A549 (cell line): Measurements from ENCODE around the gene NYAP2. TPM values are rescaled to one million over a fixed set of nuclear protein-coding genes. Genes with fewer than 3 reads are reported as not detected.

Source experiments
- ATAC-seq, 2 experiments: fragments of 200-7000 bp in 1 of 2; fragments of >200 bp in 1 of 2; cut with Nextera tagmentation in 1 of 2; cut with Tn5 transposase in 1 of 2; 3 replicates each; pipeline versions ENCODE4 v1.8.0 to v1.9.1; 2018 to 2020; ENCODE audit warnings: mild to moderate bottlenecking in 1 of 2, moderate library complexity in 1 of 2
- CTCF ChIA-PET: fragments of 300-600 bp; sonication (Branson Sonifier 250); formaldehyde crosslinking; extraction: SDS; loops from one replicate; lab custom pipeline; 2021; ENCODE audit warnings: antibody characterized with exemption, inconsistent platforms; lab: Yijun Ruan, JAX
- POLR2A ChIA-PET: fragments of 350-600 bp; formaldehyde crosslinking; extraction: SDS; loops from one replicate; lab custom pipeline; 2021; ENCODE audit warnings: antibody characterized with exemption, inconsistent platforms; lab: Yijun Ruan, JAX
- DNase-seq, 2 experiments: peaks; one replicate each; pipeline versions ENCODE4 v3.0.0 to v3.0.0-alpha.2; 2011 to 2016; ENCODE audit warnings: low read depth in 1 of 2, low spot score in 1 of 2
- FAIRE-seq: peaks from 2 replicates; lab custom pipeline; 2011; peaks lifted over from hg19 to GRCh38; lab: Jason Lieb, UNC
- H3K27ac ChIP-seq, 2 experiments: fragments of >200 bp; sonication (Bioruptor Twin); formaldehyde crosslinking; 3 replicates each; pipeline ENCODE4 v1.5.1; 2016 to 2017
- H3K4me1 ChIP-seq: fragments of >200 bp; sonication (Bioruptor Twin); formaldehyde crosslinking; 3 replicates; pipeline ENCODE4 v1.6.1; 2016
- H3K4me2 ChIP-seq: fragments of >200 bp; sonication (Bioruptor Twin); formaldehyde crosslinking; 3 replicates; pipeline ENCODE4 v1.6.1; 2016
- H3K4me3 ChIP-seq: fragments of >200 bp; sonication (Bioruptor Twin); formaldehyde crosslinking; 3 replicates; pipeline ENCODE4 v1.5.1; 2016
- H3K9me3 ChIP-seq: fragments of >200 bp; sonication (Bioruptor Twin); formaldehyde crosslinking; 3 replicates; pipeline ENCODE4 v1.6.1; 2016
- BCL3 ChIP-seq: fragments of >200 bp; sonication (Bioruptor Twin); formaldehyde crosslinking; IDR thresholded peaks from 3 replicates; pipeline ENCODE4 v1.6.1; 2016
- CEBPB ChIP-seq, 2 experiments: fragments of >200 bp in 1 of 2; sonication (Bioruptor Twin) in 1 of 2; formaldehyde crosslinking in 1 of 2; IDR thresholded peaks; 2 replicates each; pipeline ENCODE4 v1.6.1; 2012 to 2016
- EHF ChIP-seq: fragments of 250-450 bp; sonication (Bioruptor Pico); IDR thresholded peaks from 2 replicates; pipeline ENCODE4 v1.5.0; 2020; ENCODE audit warnings: mild to moderate bottlenecking
- EHMT2 ChIP-seq: fragments of 200-600 bp; sonication (generic); IDR thresholded peaks from 2 replicates; pipeline ENCODE4 v1.6.1; 2016; ENCODE audit warnings: antibody characterized with exemption, low read depth, mild to moderate bottlenecking, moderate library complexity
- EP300 ChIP-seq, 2 experiments: fragments of >200 bp; sonication (Bioruptor Twin); formaldehyde crosslinking; IDR thresholded peaks; 2 replicates in 1 of 2; 3 replicates in 1 of 2; pipeline ENCODE4 v1.6.1; 2016 to 2017
- ESRRA ChIP-seq: fragments of 150-350 bp; IDR thresholded peaks from 2 replicates; pipeline ENCODE4 v1.6.1; 2014; ENCODE audit warnings: mild to moderate bottlenecking, low read length, borderline replicate concordance
- FOXS1 ChIP-seq: fragments of 250-450 bp; sonication (Bioruptor Pico); IDR thresholded peaks from 2 replicates; pipeline ENCODE4 v1.5.0; 2020; ENCODE audit warnings: mild to moderate bottlenecking, moderate library complexity
- JUN ChIP-seq, 2 experiments: fragments of >200 bp; sonication (Bioruptor Twin); formaldehyde crosslinking; IDR thresholded peaks; 2 replicates in 1 of 2; 3 replicates in 1 of 2; pipeline ENCODE4 v1.6.1; 2016 to 2017
- KDM1A ChIP-seq: fragments of 200-600 bp; sonication (generic); IDR thresholded peaks from 2 replicates; pipeline ENCODE4 v1.6.1; 2016; ENCODE audit warnings: low read depth, mild to moderate bottlenecking
- KDM5A ChIP-seq: fragments of 200-600 bp; sonication (generic); IDR thresholded peaks from 2 replicates; pipeline ENCODE4 v1.6.1; 2016; ENCODE audit warnings: antibody characterized with exemption, mild to moderate bottlenecking
- POLR2AphosphoS2 ChIP-seq: conservative IDR thresholded peaks from 2 replicates; pipeline ENCODE4 v1.6.1; 2012; ENCODE audit warnings: low read length, improper control_type of control experiment, inconsistent platforms
- RARB ChIP-seq: fragments of 250-450 bp; sonication (Bioruptor Pico); IDR thresholded peaks from 2 replicates; pipeline ENCODE4 v1.8.0; 2021; ENCODE audit warnings: mild to moderate bottlenecking, moderate library complexity
- RCOR1 ChIP-seq: fragments of 150-350 bp; IDR thresholded peaks from 2 replicates; pipeline ENCODE4 v1.6.1; 2014; ENCODE audit warnings: antibody characterized with exemption, low read length, low read depth
- SMC3 ChIP-seq: fragments of >200 bp; sonication (Bioruptor Twin); formaldehyde crosslinking; IDR thresholded peaks from 3 replicates; pipeline ENCODE4 v1.6.1; 2018; ENCODE audit warnings: inconsistent platforms
- SREBF2 ChIP-seq: fragments of 450-650 bp; IDR thresholded peaks from 2 replicates; pipeline ENCODE4 v1.6.1; 2014; ENCODE audit warnings: mild to moderate bottlenecking, moderate library complexity
- TFCP2L1 ChIP-seq: fragments of 250-450 bp; sonication (Bioruptor Pico); IDR thresholded peaks from 2 replicates; pipeline ENCODE4 v1.5.0; 2021; ENCODE audit warnings: mild to moderate bottlenecking
- ZFP36 ChIP-seq: fragments of 450-650 bp; IDR thresholded peaks from 2 replicates; pipeline ENCODE4 v1.6.1; 2014; ENCODE audit warnings: borderline replicate concordance; ENCODE audit not compliant: partially characterized antibody
- ZNF302 ChIP-seq: fragments of 250-450 bp; sonication (Bioruptor Pico); IDR thresholded peaks from 2 replicates; pipeline ENCODE4 v1.9.0; 2021; ENCODE audit warnings: inconsistent platforms, mild to moderate bottlenecking, moderate library complexity
- WGBS: methylation state at CpG from one replicate; pipeline ENCODE4 v1.1.6; 2017; ENCODE audit errors: missing lambda C conversion rate; 5-methylcytosine and 5-hydroxymethylcytosine counted together
- polyA plus RNA-seq, 4 experiments: library from polyadenylated mRNA; depleted of rRNA in 3 of 4; stranded (reverse); fragments of >200 nt; fragmentation: RNase III in 1 of 4; extraction: RNeasy Plus Mini Kit Qiagen cat#74134 plus additional on column Dnase treatment in 1 of 4; gene quantifications; 2 replicates in 3 of 4; 3 replicates in 1 of 4; pipeline ENCODE4 v1.2.3, GENCODE V29; 2011 to 2017
- TF ChIP-seq, protein P1 (sequence below): fragments of 250-450 bp; sonication (Bioruptor Pico); IDR thresholded peaks from 2 replicates; pipeline ENCODE4 v1.5.0; 2021; ENCODE audit warnings: mild to moderate bottlenecking, moderate library complexity, borderline replicate concordance
- TF ChIP-seq, protein P2 (sequence below): fragments of 150-350 bp; IDR thresholded peaks from 2 replicates; pipeline ENCODE4 v1.6.1; 2014; ENCODE audit warnings: low read depth, mild to moderate bottlenecking, low read length
- TF ChIP-seq, protein P3 (sequence below): fragments of 450-650 bp; IDR thresholded peaks from 2 replicates; pipeline ENCODE4 v1.6.1; 2014; ENCODE audit warnings: antibody characterized with exemption

NYAP2 gene
- polyA plus RNA-seq, 2 of the 4 experiments (the other 2 are of a cell fraction) = 0.01 TPM; not detected in 1

GRCh38 chr2:225463449-225463848 is 63.9 kb downstream of the NYAP2 start (continued):
- TF ChIP-seq, protein P1, sequence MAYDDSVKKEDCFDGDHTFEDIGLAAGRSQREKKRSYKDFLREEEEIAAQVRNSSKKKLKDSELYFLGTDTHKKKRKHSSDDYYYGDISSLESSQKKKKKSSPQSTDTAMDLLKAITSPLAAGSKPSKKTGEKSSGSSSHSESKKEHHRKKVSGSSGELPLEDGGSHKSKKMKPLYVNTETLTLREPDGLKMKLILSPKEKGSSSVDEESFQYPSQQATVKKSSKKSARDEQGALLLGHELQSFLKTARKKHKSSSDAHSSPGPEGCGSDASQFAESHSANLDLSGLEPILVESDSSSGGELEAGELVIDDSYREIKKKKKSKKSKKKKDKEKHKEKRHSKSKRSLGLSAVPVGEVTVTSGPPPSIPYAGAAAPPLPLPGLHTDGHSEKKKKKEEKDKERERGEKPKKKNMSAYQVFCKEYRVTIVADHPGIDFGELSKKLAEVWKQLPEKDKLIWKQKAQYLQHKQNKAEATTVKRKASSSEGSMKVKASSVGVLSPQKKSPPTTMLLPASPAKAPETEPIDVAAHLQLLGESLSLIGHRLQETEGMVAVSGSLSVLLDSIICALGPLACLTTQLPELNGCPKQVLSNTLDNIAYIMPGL (CRISPR knock-in tag) = no peak
- no peak for TF ChIP-seq FOXS1 (CRISPR knock-in tag)
- no peak for TF ChIP-seq RARB
- no peak for TF ChIP-seq KDM5A
- no peak for TF ChIP-seq EHMT2

- no peak for DNase-seq
Measured at GRCh38 chr2:225464346-225465025, 65.0 kb downstream of the NYAP2 start.

GRCh38 chr2:225465827-225466226 is 66.3 kb downstream of the NYAP2 start:
- no peak for ATAC-seq
- WGBS = 92% methylated on average over 4 of the region's 4 CpGs

More at GRCh38 chr2:225464346-225465025, 65.0 kb downstream of the NYAP2 start:
- no peak for TF ChIP-seq CEBPB (IDR thresholded peaks at IDR 0.05)
- no peak for TF ChIP-seq ZNF302
- no peak for TF ChIP-seq BCL3
- no peak for TF ChIP-seq SMC3
- no peak for TF ChIP-seq RCOR1
- ChIA-PET CTCF (interaction anchor here (0.5 to 0.8 kb wide), 2 partner anchors 8 to 52 kb away, joined by 3 read pairs; no protein-coding TSS in a partner anchor), POLR2A (no interaction called here)
- no peak overlapping the region for H3K4me2 ChIP-seq
- no peaks in the 10 kb centered on the region for H3K4me1 ChIP-seq
- ATAC-seq = no peak
- no peak overlapping the region for H3K27ac ChIP-seq
- no peak overlapping the region for H3K4me3 ChIP-seq
- 65% methylated on average over 10 of the region's 10 CpGs for WGBS
- FAIRE-seq = no peak
- H3K9me3 ChIP-seq = no peaks in the 10 kb centered on the region

GRCh38 chr2:225466891-225467604 is 67.5 kb downstream of the NYAP2 start:
- Histone ChIP-seq H3K9me3 (no peaks in the 10 kb centered on the region), H3K27ac (no peak overlapping the region), H3K4me2 (no peak overlapping the region), H3K4me1 (peaks cover 13% of the 10 kb centered on the region), H3K4me3 (no peak overlapping the region)
- CTCF ChIA-PET = no interaction called here
- WGBS = 87% methylated on average over 9 of the region's 9 CpGs
- ATAC-seq (no peak), FAIRE-seq (no peak), DNase-seq (no peak)
- POLR2A ChIA-PET = no interaction called here
- TF ChIP-seq EHF = no peak
- no peak for TF ChIP-seq EP300 (IDR thresholded peaks at IDR 0.05)
- no peak for TF ChIP-seq KDM1A
- TF ChIP-seq, protein P2, sequence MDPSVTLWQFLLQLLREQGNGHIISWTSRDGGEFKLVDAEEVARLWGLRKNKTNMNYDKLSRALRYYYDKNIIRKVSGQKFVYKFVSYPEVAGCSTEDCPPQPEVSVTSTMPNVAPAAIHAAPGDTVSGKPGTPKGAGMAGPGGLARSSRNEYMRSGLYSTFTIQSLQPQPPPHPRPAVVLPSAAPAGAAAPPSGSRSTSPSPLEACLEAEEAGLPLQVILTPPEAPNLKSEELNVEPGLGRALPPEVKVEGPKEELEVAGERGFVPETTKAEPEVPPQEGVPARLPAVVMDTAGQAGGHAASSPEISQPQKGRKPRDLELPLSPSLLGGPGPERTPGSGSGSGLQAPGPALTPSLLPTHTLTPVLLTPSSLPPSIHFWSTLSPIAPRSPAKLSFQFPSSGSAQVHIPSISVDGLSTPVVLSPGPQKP = no peak
- no peak for TF ChIP-seq ESRRA
- no peak for TF ChIP-seq SREBF2
- no peak for TF ChIP-seq BCL3

More at GRCh38 chr2:225465827-225466226, 66.3 kb downstream of the NYAP2 start:
- CTCF ChIA-PET = no interaction called here
- no peak for DNase-seq
- peaks cover 1% of the 10 kb centered on the region; the same call in 2 of the 3 replicates for H3K4me1 ChIP-seq
- no peak overlapping the region for H3K4me2 ChIP-seq
- POLR2A ChIA-PET = no interaction called here
- no peak overlapping the region for H3K27ac ChIP-seq
- no peak overlapping the region for H3K4me3 ChIP-seq
- FAIRE-seq = no peak
- TF ChIP-seq JUN (IDR thresholded peaks at IDR 0.05) (no peak), POLR2AphosphoS2 (no peak), ZFP36 (no peak), TFCP2L1 (CRISPR knock-in tag) (no peak)
- TF ChIP-seq, protein P3, sequence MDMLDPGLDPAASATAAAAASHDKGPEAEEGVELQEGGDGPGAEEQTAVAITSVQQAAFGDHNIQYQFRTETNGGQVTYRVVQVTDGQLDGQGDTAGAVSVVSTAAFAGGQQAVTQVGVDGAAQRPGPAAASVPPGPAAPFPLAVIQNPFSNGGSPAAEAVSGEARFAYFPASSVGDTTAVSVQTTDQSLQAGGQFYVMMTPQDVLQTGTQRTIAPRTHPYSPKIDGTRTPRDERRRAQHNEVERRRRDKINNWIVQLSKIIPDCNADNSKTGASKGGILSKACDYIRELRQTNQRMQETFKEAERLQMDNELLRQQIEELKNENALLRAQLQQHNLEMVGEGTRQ = no peak
- no peaks in the 10 kb centered on the region for H3K9me3 ChIP-seq
